ENCODE measurements around the gene PRKD2.
A peak's percentile ranks its signal among the peaks of the same experiment; 100 is the strongest.
"Not testable (repeated sequence)": the region's sequence is repeated elsewhere in the genome, so short reads cannot be mapped to it uniquely, and the experiment has no call there.

The PRKD2 gene

DNA sequence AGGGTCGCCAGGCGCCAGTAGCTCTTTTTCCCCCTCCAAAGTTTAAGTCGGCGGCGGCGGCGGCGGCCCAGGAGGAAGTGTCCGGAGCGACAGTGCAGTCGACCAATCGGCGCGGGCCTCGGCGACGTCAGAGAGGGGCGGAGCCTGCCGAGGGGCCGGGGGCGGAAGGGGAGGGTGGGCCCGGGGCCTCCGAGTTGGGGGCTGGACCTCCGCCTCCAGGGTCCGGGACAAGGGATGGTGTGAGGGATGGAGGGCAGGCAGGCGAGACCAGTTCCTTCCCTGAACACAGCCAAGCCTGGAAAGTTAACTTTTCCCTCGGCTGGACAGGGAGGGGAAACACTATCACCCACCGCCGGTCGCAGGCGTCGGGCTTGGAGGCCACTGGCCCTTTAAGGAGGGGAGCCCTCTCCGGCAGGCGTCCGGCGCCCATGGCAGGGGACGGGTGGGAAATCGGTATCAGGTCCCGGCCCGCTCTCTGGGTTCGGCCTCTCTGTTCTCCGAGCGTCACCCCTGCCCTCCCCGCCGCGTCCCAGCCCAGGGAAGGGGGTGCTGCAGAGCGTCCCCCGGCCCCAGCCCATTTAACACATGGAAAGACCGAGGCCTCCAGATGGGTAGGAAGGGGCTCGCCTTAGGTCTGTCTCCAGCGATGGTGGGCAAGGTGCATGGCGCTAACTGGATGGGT, at the start of gene PRKD2:
Gene PRKD2, minus strand, starts transcription at position 81 of the 682 bp plus-strand sequence. CDS start 744 bp downstream, outside the sequence.
- DNase-seq (ENCODE audit: low spot score) = peak; percentile 80

DNA sequence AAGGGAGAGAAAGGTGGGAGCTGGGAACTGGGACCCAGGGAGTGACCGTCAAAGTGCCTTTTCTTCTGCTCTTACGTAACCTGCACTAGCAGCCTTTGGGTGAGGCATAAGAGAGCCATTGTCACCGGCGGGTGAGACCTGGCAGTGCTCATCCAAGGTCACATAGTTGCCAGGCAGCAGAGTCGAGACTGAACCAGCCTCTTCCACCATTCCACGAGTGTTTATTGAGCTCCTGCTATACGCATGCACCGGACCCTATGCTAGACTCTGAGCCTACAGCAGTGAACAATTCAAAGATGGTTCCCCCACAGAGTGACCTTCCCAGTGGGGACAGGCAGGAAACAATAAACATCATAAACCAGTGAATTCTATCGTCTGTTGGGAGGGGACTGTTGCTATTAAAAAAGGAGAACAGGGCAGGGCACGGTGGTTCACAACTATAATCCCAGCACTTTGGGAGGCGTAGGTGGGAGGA, 47.9 kb upstream of the PRKD2 start:
- peak; percentile 66 for DNase-seq (ENCODE audit: low spot score)

DNA sequence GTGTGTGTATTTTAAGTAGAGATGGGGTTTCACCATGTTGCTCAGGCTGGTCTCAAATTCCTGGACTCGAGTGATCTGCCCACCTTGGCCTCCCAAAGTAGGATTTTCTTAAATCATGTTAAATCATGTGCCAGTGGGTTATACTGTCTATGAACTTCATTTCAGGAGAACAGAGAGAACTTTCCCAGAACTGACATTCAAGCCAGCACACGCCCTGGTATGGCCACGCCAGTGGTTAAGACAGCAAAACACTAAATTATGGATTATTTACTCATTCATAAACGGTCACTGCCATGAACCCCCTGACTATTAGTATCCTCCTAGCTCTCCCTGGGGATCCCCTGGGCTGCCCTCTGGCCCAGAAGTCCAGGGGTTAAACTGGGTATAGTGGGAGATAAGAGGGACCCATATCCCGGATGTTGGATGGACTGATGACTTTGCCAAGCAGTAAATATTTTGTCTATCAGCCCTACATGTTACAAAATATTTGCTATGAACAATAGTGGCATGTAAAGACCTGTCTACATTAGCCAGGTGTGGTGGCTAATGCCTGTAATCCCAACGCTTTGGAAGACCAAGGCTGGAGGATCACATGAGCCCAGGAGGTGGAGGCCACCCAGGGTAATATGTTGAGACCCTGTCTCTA, 45.5 kb upstream of the PRKD2 start:
- DNase-seq (ENCODE audit: low spot score) = no peak

DNA sequence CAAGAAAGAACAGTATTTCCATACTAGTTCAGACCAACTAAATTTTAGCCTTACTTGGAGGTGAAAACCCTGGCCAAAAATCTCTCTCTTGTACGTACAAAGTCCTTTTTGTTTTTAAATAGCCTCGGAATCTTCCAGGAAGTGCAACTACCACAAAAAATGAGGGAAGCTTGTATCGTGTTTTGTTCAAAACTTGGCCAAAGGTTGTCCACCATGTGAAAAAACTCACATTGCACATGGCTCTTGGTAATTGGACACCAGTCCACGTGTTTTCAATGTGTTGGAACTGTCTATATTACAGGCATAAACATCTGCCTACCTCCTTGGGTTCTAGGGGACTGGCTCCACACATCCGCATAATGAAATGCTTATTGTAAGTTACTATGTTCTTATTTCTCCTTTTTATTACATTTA, 44.5 kb upstream of the PRKD2 start:
- DNase-seq (ENCODE audit: low spot score) = no peak

DNA sequence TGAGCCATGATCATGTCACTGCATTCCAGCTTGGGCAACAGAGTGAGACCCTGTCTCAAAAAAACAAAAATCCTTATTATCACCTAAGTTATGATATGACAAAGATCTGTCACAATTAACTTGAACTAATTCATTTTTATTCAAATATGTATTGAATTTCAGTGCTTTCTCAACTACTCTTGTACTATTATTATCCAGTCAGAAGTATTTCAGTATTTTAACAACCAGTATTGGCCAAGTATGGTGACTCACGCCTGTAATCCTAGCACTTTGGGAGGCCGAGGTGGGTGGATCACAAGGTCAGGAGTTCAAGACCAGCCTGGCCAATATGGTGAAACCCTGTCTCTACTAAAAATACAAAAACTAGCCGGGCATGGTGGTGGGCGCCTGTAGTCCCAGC, 44.0 kb upstream of the PRKD2 start:
- DNase-seq (ENCODE audit: low spot score) = not testable (repeated sequence)

DNA sequence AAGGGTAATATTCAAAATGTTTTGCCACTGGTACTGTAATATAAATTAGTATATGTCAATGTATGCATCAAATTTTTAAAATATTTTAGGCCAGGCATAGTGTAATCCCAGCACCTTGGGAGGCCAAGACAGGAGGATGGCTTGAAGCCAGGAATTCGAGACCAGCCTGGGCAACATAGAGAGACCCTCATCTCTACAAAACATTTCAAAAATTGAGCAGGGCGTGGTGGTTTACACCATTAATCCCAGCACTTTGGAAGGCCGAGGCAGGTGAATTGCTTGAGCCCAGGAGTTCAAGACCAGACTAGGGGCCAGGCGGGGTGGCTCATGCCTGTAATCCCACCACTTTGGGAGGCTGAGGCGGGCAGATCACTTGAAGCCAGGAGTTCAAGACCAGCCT, 43.4 kb upstream of the PRKD2 start:
- DNase-seq (ENCODE audit: low spot score) = no peak

DNA sequence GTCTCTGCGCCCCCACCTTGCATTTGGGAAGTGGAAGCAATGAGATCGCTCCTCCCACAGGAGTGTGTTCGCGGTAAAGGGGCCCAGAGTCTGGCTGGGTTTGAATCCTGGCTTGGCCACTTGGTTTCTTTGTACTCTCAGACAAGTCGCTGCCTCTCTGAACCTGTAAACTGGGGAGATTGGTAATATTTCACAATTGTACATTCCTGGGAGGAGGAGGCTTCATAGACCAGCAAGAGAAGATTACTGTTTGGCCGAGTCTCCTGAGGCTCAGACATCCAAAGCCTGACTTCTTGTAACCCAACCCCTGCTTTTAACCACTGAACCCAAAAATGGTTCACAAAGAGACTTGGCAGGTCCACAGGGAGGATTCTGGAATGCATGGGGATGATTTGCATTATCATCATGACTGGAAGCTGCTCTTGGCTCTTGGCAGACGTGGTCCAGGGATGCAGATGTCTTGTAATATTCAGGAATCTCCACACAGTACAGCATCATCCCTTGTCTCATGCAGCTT, 43.0 kb upstream of the PRKD2 start:
- DNase-seq (ENCODE audit: low spot score) = no peak

DNA sequence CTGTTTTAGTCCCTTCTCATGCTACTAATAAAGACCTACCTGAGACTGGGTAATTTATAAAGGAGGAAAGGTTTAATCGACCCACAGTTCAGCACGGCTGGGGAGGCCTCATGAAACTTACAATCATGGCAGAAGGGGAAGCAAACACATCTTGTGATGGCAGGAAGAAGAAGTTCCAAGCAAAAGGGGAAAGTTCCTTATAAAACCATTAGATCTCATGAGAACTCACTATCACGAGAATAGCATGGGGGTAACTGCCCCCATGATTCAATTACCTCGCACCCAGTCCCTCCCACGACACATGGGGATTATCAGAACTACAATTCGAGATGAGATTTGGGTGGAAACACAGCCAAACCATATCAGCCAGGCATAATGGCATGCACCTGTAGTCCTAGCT, 42.3 kb upstream of the PRKD2 start:
- DNase-seq (ENCODE audit: low spot score) = no peak

DNA sequence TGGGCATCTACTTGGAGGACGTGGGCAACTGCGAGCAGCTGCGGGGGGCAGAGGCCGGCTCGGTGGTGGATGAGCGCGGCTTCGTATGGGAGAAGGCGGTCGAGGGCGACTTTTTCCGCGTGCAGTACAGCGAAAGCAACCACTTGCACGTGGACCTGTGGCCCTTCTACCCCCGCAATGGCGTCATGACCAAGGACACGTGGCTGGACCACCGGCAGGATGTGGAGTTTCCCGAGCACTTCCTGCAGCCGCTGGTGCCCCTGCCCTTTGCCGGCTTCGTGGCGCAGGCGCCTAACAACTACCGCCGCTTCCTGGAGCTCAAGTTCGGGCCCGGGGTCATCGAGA, 39.6 kb upstream of the PRKD2 start:
- DNase-seq (ENCODE audit: low spot score) = no peak

DNA sequence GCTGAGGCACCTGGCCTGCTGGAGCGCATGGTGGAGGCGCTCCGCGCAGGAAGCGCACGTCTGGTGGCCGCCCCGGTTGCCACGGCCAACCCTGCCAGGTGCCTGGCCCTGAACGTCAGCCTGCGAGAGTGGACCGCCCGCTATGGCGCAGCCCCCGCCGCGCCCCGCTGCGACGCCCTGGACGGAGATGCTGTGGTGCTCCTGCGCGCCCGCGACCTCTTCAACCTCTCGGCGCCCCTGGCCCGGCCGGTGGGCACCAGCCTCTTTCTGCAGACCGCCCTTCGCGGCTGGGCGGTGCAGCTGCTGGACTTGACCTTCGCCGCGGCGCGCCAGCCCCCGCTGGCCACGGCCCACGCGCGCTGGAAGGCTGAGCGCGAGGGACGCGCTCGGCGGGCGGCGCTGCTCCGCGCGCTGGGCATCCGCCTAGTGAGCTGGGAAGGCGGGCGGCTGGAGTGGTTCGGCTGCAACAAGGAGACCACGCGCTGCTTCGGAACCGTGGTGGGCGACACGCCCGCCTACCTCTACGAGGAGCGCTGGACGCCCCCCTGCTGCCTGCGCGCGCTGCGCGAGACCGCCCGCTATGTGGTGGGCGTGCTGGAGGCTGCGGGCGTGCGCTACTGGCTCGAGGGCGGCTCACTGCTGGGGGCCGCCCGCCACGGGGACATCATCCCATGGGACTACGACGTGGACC, 39.1 kb upstream of the PRKD2 start:
- no peak for DNase-seq (ENCODE audit: low spot score)

DNA sequence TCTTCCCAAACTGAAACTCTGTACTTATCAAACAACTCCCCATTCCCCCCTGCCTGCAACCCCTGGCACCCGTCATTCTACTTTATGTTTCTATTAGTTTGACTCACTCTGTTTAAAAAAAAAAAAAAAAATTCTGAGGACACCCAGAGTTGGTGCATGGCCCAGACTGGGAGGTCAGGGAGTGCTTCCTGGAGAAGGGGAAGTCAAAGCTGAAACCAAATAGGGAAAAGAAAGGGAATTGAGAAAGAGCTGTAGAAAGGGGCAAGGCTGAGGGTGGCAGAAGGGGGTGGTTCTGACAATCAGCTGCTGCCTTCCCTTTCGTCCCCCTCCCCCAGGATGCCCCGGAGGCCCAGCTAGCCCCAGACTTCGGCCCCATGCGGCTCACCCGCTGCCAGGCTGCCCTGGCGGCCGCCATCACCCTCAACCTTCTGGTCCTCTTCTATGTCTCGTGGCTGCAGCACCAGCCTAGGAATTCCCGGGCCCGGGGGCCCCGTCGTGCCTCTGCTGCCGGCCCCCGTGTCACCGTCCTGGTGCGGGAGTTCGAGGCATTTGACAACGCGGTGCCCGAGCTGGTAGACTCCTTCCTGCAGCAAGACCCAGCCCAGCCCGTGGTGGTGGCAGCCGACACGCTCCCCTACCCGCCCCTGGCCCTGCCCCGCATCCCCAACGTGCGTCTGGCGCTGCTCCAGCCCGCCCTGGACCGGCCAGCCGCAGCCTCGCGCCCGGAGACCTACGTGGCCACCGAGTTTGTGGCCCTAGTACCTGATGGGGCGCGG, 38.4 kb upstream of the PRKD2 start:
- no peak for DNase-seq (ENCODE audit: low spot score)

DNA sequence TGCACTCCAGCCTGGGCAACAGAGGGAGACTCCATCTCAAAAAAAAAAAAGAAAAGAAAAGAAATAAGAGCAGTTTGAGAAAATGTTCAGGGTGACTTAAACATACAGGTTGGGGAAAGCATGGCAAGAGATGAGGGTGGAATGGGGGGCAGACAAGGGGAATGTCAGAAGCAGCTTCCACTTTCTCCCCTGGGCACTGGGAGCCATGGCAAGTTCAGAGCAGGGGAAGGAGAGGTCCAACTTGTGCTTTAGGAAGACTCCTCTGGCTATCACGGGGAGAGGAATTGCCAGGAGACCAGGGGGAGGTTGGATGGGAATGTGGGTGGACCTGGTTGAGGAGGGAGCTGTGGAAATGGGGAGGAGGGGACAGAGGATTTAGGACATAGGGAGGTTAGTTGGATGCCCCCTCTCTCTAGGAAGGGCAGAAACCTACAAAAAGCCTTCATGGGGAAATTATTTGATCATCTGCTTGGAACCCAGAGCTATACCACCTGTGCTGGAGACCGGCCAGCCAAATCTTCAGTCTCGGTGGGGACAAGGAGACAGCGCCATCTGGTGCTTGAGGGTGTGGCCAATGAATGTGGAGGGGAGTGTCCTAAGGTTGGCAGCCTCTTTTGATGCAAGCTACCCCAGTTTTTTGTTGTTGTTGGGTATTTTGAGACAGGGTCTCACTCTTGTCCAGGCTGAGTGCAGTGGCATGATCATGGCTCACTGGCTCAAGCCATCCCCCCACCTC, 36.7 kb upstream of the PRKD2 start:
- DNase-seq (ENCODE audit: low spot score) = no peak

DNA sequence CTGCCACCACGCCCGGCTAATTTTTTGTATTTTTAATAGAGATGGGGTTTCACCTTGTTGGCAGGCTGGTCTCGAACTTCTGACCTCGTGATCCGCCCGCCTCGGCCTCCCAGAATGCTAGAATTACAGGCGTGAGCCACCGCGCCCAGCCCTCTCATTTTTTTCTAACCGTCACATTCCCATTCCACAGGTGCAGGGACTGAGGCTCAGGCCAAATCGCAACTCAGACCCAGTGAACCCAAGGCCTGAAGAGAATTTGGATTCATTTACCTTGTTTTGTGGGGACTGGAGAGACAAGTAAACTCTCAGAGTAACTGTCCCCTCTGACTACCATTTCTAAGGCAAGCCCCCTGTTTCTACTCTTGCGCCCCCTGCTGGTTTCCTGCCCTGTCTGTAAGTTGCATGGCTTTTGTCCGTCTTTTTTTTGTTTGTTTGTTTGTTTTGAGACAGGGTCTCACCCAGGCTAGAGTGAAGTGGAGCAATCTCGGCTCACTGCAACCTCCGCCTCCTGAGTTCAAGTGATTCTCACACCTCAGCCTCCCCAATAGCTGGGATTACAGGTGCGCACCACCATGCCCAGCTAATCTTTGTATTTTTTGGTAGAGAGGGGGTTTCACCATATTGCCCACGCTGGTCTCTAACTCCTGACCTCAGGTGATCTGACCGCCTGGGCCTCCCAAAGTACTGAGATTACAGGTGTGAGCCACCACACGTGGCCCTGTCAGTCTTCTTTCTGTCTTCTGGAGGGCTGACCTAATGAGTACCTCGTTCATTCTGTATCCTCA, 31.6 kb upstream of the PRKD2 start:
- peak; percentile 50 for DNase-seq (ENCODE audit: low spot score)

DNA sequence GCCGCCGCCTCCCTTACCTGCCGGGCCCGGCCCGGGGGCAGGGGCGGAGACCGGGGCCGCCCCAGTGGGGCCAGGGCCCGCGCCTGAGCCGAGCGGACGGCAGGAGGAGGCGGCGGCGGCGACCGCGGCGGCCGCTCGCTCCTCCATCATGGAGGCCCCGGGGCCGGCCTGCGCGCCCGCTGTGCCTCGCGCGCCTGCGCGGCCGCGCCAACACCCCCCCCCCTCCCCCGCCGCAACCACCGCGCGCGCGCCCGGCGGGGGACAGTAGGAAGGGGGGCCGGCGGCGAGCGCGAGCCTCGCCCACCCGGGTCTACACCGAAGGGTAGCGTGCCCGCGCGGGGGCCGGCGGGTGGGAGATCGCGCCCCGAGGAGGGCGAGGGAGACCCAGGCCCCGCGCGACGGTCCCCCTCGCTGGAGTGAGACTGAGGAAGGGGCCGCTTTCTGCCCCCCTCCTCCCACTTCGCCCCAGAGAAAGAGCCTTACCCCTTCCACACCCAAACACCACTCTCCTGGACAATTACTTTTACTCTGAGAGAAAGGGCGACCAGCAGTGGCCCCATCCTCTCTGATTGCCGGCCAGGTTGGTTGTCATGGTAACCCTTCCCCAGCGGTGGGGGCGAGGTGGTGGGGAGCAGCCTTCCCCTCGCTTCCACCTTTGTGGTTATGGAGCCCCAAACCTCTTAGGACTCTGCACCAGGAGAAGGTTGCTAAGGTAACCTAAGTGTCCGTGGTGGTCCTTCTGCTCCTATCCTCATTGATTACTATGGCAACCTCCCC, 29.6 kb upstream of the PRKD2 start, which contains the start of gene STRN4:
Gene STRN4, minus strand, starts transcription at position 170 of the 777 bp plus-strand sequence. Its CDS starts 20 bp downstream, at position 150.
- peak; percentile 71 for DNase-seq (ENCODE audit: low spot score)

DNA sequence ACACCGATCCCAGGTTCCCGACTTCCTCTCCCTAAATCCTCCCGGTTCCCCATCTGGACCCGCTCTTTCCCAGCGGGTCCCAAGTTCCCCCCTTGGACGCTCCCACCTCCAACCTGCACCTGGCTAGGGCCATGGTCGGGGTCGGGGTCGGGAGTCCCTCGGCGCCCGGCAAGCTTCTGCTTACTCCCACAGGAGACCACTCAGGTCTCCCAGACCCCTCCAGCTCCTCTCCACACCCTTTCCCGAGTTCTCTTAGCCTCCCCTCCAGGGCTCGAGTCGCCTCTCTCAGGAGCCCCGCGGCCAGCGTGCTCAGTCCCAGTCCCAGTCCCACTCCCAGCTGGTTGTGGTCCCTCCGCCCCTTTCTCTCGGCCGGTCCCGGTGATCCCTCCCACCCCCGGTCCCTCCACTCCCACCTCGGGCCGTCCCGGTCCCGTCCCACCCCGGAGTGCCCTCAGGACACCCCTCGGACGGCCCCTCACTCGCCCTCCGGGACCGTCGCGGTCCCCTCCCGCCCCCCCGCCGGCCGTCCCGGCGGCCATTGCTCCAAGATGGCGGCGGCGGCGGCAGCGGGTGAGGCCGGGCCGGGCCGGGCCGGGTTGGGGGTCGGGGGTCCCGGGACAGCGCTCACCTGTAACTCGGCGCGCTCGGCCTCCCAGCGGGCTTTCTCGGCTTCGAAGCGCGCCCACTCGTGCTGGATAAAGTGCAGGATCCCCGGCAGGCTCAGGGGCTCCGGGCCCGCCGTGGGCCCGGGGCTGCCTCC, 28.8 kb upstream of the PRKD2 start, which contains the start of gene FKRP:
Gene FKRP, plus strand, starts transcription at position 537 of the 760 bp plus-strand sequence. CDS start 9,394 bp downstream, outside the sequence.
- DNase-seq (ENCODE audit: low spot score) = no peak

DNA sequence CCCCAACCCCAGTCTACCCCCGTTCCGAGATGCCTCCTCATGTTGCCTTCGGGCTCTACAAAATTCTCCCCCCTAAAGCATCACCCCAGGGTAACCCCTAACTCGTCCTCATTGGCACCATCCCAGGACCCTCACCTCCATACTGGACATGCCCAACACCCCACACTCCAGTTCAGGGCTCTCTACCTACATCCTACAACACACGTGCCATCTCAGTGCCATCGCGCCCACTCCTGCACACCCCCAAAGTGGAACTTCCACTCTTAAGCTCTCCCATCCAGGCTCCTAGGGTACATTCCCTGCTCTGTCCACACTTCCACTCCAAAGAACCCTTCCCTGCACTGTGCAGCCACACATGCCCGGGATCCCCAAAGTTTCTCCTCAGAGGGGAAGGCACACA, 28.1 kb upstream of the PRKD2 start:
- DNase-seq (ENCODE audit: low spot score) = no peak

DNA sequence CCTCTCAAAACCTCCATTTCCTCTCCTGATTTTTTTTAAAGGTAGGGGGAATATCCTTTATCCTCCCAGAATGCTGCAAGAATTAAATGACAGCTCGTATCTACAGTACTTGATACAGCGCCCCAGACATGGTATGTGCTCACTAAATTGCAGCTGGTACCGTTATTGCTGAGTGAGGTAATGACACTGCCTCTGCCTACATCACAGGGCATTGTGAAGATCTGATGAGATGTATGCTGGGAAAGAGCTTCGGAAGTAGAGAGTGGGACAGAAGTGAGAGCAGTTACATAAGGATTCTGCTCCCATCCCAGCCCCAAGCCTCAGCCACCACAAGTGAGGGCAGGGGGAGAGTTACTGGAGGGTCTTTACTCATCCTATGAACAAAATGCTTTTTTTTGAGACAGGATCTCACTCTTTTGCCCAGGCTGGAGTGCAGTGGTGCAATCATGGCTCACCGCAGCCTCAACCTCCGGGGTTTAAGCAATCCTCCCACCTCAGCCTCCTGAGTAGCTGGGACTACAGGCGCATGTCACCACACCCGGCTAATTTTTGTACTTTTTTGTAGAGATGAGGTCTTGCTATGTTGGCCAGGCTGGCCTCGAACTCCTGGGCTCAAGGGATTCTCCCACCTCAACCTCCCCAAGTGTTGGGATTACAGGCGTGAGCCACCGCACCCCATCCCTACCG, 27.2 kb upstream of the PRKD2 start:
- DNase-seq (ENCODE audit: low spot score) = no peak

DNA sequence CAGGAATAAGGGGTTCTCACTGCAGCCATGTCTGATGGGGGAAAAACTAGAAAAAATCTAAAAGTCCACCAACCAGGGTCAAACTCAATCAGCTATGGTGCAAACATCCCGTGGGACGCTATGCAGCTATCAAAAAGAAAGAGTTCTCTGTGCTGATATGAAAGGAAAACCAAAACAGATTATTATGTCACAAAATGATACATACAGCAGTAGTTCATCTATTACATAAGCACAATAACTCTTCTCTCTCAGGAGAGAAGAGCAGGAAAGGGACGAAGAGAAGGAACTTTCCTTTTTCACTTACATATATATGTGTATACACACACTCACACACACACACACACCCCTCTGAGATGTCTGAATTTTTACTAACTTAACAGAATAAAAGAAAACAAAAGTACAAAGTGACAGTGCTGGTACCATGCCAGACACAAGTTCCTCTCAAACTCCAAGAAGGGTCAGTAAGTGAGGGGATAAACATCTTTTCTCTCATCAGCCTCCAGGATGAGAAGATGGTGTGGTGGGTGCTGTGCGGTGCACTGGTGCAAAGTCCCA, 26.1 kb upstream of the PRKD2 start:
- no peak for DNase-seq (ENCODE audit: low spot score)

Data from LoVo (cell line).